Stimulated activated CD8-positive, alpha-beta memory T cell treated with anti-CD3 and anti-CD28 coated beads, Interleukin-15, amount 100 ng/mL, for 1 hour (primary cell): Measurements from ENCODE around the gene C1orf122.
A peak's percentile ranks its signal among the peaks of the same experiment; 100 is the strongest.
"Not testable (repeated sequence)": the region's sequence is repeated elsewhere in the genome, so short reads cannot be mapped to it uniquely, and the experiment has no call there.

ENCODE experiments used
- DNase-seq: peaks from one replicate; pipeline ENCODE4 v3.0.0-alpha.2; 2020; ENCODE audit warnings: low read depth

Gene C1orf122

DNA sequence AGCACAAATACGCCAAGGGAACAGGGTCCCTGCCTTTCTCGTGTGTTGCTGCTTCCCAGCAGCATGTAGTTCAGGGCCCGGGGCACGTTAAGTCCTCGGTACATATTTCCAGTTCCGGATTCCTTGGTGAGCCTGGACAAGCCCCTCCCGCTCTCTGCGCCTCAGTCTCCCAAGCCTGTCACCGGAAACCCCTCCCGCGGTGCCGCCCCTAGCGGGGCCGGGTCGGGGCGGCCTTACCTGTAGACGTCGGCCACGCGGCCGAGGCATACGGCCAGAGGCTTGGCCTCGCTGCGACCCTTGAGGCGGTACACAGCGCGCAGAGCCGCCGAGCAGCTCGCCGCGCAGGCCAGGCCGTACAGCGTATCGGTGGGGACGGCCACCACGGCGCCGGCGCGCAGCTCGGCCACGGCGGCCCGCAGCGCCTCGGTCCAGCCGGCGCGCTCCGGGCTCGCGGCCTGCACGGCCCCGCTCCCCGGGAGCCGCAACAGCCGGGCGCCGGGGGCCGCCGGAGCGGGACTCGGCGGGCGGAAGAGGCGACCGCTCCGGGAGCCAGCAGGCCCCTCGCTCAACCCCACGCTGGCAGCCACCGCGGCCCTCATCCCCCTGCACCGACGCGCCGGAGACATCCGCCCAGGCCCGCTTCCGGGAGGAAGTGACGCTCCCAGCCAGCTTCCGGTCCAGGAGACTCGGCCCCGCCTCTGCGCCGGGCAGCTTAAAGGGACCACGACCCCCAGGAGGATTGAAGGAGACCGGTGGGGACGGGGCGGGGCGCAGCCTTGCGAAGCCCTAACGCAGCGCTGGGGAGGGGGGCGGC, at the start of gene C1orf122, which contains the start of gene YRDC:
Gene C1orf122, plus strand, starts transcription at position 236 of the 814 bp plus-strand sequence. CDS start 615 bp downstream, outside the sequence.
Gene YRDC, minus strand, starts transcription at position 654 of the 814 bp plus-strand sequence. Its CDS starts 28 bp downstream, at position 626.
- peak; percentile 88 for DNase-seq

DNA sequence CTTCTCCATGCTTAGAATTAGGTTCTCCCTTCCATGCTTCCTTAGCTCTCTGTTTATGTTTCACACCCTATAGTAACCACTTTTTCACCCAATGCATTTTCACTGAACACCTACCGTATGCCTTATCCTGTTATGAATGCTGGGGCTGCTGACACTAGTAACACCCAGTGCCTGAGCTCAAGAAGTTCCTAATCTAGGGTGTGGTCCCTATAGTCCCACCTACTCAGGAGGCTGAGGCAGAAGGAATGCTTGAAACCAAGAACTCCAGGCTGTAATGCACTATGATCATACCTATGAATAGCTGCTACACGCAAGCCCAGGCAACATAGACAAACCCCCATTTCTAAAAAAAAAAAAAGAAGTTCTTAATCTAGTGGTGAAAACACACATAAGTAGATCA, 48.1 kb upstream of the C1orf122 start:
- no peak for DNase-seq

DNA sequence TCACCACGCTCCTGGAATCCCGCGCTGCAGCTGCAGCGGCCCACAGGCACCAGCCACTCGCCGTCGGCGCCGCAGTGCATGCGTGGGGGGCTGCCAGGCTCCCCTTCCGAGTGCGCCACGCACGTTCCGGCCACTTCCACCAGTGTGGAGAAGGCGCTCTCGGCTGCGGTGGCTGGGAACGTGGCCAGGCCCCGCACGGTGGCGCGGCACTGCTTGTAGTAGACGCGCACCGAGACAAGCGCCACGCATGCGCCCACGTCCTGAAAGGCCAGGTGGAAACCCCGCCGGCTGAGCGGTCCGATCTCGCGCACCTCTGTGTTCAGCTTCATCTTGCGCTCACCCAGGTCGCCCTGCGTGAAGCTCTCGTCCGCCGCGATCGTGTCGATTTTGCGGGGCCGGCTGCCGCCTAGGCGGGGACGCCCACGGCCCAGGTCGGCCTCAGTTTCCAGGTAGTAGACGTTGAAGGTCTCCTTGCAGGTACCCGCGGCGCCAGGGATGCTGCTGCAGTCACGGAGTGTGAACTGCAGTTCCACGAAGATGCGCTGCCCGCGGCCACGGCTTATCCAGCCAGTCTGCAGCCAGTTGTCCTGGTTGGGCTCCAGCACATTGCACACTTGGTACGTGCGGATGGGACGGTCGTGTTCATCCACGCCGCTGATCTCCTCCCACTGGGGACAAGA, 46.0 kb upstream of the C1orf122 start:
- DNase-seq: no peak

DNA sequence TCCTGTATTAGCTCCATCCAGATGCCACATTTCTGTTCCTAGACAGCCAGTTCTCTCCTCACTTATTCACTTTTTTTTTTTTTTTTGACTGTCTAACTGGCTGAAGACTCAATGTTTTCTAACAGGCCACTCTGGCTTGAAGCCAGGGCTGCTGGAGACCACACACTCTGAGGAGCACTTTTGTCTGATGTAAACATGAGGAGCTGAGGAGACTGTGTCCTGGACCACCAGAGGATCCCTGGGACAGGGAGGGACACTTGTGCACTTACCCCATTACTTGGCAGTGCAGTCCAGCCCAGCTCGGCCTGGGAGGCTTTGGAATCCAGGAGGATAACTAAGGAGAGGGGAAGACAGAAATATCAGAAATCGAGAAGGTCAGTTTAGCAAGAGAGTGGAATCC, 45.1 kb upstream of the C1orf122 start:
- no peak for DNase-seq

DNA sequence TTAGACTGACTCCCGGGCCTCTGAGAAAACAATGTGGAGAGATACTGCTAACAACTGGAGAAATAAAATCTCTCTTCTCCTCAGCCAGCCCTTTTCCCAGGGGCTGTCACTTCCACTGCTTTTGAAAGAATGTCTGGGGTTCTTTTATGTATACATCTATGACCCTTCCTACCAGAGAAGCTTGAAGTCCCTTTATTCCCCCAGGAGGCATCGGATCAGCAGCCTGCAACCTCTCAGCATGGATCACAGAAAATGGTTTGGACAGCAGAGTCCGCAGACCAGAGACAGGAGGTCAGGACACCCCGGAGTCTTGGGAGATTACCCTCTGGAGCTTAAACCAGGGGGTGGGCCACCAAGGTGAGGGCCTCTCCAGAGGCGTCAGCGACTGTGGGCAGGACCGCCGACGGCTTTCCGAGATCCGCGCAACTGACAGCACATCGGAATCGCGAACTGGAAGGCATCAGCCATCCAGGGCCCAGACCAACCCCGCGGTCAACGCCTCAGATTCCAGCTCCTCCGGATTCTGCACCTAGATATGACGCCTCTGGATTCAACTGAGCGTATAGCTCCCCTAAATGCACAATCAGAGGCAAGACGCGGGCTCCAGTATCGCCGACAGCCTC, 43.7 kb upstream of the C1orf122 start:
- no peak for DNase-seq

DNA sequence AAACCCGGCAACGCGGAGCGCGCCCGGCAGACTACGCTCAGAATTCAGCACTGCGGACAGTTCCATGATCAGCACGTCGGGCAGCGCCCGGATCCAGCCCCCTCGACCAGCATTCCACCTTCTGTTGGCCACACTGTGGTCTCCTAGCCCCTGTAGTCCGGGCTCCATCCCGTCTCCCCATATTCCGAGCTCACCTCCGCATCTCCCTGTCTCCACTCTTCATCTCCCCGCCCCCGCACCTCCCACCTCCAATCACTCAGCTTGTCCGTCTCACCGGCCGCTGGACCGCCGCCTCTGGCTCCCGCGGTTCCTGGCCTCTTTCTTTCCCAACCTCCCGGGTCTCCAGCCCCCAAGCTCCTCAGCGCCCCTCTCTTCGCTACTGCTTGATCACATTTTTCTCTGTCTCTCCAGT, 43.2 kb upstream of the C1orf122 start:
- DNase-seq: no peak

DNA sequence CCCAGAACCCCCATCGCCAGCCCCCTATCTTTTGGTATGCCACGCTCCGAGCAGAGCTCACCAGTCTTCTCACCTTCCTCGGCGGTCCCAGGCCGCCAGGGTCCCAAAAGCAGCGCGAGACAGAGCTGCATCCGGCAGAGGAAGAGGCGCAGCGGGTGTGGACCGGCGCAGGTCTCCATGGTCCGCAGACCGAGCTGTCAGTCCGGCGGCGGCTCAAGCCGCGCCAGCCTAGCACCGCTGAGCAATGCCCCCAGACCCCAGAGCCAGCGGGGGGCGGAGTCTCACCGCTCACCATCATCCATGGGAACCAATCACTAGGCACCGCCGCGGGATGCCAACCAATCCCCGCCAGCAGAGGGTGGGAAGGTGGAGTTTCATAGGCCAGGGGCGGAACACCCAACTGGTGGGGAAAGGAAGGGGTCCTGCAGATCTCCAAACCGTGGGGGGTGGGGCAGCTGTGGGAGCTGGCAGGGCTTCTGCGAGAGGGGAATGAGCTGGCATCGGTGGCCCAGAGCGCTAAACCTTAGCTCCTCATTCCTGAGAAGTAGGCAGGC, 42.6 kb upstream of the C1orf122 start, which contains the start of gene EPHA10:
Gene EPHA10, minus strand, starts transcription at position 233 of the 554 bp plus-strand sequence. Its CDS starts 54 bp downstream, at position 179.
- no peak for DNase-seq

DNA sequence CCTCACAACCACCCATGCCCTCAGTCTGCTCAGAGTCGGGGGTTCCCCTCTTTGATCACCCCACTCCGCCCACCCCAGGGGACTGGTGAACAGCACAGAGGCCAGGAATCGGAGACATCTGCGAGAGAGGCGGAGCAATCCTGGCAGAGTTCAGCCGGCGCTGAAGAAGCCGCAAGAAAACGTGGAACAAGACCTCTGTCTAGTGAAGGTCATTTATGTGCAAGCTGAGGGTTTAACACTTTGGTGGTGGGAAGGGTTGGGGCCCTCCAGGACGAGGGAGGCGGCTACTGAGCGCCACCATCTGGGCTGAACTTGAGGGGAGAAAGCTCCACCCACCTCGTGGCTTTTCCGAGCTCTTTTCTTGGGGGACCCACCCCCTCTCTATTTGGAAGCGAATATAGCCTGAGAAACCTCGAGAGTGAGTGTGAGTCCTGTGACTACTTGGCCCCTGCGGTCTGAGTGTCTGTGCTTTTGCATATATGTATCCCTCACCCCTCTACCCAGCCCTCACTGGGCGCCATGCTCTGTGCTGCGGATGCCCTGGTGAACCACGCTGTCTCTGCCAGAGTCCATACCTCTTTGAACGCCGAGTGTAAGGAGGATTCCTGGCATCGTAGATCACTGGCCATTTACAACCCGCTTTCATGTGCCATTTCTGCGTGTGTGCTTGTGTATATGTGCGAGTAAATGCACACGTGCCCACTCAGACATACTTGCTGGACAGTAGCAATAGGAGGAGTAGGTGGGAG, 41.5 kb upstream of the C1orf122 start:
- DNase-seq: no peak

DNA sequence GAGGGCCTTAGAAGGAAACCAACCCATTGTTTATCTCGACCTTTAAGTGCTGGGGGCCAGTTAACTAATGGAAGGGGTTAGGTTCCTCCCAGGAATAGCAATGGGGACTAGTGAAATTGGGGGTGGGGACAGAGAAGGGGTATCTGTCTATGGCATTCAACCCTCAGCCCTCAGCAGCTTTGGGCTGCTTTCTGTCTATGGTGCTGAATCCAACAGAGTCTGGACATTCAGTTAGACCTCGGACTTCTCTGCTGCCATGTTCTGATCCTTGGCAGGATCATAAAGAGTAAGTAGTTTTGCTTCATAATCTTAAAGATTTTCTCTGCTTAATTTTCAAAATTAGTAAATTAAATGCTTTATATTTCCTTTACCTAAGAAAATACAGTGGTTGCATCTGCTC, 40.1 kb upstream of the C1orf122 start:
- no peak for DNase-seq

DNA sequence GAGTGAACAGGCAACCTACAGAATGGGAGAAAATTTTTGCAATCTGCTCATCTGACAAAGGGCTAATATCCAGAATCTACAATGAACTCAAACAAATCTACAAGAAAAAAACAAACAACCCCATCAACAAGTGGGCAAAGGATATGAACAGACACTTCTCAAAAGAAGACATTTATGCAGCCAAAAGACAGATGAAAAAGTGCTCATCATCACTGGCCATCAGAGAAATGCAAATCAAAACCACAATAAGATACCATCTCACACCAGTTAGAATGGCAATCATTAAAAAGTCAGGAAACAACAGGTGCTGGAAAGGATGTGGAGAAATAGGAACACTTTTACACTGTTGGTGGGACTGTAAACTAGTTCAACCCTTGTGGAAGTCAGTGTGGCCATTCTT, 36.1 kb upstream of the C1orf122 start:
- DNase-seq: not testable (repeated sequence)

DNA sequence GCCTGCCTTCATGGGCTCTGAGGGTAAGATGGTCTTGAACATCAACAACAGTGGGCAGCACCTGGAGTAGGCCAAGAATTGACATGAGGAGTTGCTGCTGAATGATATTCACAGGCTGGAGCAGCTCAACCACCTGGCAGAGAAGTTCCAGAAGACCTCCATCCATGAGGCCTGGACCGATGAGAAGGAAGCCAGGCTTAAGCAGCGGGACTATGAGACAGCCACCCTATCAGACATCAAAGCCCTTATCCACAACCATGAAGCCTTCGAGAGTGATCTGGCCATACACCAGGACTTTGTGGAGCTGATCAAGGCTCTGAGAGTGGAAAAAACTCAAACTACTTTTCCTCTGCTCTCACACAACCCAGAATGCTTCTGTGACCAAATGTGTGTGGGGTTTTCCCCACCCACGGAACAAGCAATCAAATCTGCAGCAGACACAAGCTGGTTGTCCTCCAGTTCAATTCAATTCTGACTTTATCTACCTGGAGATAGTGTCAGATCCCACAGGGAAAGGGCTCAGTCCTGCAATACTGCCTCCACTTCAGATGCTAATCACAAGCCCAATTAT, 30.6 kb upstream of the C1orf122 start:
- no peak for DNase-seq

DNA sequence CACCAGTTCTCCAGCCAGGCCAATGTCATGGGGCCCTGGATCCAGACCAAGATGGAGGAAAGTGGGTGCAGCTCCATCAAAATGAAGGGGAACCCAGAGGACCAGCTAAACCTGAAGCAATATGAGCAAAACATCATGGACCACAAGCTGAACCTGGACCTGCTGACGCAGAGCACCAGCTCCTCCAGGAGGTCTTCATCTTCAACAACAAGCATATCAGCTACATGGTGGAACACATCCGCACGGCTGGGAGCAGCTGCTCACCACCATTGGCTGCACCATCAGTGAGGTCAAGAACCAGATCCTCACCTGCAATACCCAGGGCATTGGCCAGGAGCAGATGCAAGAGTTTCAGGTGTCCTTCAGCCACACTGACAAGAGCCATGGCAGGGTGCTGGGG, 28.9 kb upstream of the C1orf122 start:
- DNase-seq: no peak

DNA sequence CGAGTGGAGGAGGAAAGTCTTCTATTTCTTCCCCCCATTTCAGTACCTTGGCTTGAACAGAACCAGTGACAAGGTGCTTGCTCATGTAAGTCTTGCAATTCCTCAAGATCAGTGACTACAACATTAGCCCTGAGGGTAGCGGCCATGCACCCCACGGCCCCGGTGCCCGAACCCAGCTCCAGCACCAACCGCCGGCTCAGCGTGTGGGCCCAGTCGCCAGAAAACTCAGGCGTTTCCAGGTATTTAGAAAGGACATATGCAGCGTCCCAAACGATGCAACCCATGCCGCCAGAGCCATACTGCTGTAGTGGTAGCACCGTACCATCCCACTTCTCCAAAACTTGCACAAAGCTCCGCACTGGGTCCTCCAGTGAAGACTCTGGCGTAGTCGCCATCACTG, 25.1 kb upstream of the C1orf122 start:
- no peak for DNase-seq

DNA sequence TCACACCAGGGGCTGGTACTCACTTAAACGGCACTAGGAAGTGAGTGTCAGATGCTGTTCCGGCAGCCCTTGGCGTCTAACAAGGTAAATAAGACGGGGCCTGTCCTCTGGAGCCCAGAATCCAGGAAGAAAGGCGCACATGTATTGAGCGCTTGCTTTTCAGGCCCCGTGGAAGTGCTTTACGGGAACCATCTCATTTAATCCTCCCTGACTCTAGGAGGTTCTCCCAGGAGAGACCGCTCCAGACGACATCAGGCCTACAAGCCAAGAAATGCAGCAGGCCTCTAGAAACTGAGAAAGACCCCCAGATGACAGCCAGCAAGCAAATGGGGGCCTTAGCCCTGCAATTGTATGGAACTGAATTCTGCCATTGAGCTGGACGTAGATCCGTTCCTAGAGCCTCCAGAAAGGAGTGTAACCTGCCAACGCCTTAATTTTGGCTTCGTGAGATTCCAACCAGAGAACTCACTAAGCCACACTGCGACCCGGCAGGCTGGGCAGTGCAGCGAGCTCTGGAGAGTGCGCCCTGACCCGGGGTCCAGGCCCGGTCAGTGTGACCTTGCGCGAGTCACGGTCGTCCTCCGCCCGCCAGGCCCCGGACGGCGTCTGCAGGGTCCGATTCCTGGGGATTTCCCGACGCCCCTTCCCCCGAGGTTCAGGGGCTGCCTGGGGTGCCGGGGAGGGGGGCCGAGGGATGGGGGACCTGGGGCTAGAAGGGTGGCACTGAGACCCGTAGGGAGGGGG, 14.5 kb upstream of the C1orf122 start:
- DNase-seq: no peak

DNA sequence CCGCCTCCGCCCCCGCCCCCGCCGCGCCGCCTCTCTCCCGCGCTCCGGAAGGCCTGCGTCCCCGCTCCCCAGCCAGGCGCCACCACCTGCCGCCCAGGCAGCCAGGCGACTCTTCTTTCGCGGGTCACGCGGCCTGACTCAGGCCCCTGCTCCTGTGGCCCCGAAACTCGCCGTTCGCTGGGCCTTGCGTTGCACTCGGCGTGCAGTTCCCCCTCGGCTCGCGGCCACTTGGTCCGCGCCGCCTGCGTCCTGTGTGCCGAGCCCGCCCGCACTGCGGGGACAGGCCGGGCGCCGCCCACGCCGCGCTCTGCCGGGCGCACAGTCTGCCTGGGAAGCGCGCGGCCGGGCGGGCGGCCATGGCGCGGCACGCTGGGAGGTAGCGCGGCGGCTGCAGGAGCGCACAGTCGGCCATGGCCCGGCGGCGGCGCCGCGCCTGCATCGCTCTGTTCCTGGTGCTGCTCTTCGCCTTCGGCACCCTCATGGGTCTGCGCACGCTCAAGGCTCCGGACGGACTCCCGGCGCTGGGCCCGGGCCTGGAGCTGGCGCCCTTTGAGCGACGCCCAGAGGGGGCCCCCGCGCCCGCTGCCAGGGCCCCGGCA, 13.7 kb upstream of the C1orf122 start, which contains the start of gene MANEAL:
Gene MANEAL, plus strand, starts transcription at position 75 of the 599 bp plus-strand sequence. Its CDS starts 336 bp downstream, at position 411.
- DNase-seq: no peak

DNA sequence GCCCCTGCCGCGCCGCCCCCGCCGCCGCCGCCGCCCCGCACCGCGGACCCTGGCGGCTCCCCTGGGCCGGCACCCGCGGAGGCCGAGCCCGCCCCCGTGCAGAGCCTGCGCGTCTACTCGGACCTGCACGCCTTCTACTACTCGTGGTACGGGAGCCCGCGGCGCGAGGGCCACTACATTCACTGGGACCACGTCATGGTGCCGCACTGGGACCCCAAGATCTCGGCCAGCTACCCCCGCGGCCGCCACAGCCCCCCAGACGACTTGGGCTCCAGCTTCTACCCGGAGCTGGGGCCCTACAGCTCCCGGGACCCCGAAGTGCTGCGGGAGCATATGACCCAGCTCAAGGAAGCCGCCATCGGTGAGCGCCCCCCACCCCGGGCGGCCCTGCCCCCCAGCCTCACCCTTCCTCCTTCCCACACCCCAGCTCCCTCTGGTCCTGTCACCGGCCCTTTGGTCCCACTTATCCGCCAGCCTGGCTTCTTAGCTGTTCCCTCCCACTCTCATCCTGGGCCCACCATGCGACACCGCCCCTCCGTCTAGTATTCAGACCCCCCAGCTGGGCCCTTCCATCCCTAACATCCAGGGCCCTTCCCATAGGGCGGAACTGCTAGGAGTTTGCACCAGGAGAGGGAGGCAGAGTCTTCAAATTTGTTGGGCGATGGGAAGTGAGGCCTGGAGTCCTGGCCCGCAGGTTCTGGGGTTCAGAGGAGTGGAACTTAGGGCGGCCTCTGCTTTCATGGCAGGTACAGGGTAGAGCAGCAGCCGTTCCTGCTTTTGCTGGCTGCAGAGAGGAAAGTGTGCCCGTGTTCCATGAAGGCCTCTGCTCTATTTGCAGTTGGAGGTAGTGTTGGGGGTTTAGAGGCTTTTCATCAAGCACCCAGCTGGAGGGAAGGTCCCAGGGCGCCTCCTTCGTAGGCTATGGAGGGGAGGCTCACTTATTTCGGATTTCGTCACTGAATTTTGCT, 12.9 kb upstream of the C1orf122 start:
- no peak for DNase-seq

DNA sequence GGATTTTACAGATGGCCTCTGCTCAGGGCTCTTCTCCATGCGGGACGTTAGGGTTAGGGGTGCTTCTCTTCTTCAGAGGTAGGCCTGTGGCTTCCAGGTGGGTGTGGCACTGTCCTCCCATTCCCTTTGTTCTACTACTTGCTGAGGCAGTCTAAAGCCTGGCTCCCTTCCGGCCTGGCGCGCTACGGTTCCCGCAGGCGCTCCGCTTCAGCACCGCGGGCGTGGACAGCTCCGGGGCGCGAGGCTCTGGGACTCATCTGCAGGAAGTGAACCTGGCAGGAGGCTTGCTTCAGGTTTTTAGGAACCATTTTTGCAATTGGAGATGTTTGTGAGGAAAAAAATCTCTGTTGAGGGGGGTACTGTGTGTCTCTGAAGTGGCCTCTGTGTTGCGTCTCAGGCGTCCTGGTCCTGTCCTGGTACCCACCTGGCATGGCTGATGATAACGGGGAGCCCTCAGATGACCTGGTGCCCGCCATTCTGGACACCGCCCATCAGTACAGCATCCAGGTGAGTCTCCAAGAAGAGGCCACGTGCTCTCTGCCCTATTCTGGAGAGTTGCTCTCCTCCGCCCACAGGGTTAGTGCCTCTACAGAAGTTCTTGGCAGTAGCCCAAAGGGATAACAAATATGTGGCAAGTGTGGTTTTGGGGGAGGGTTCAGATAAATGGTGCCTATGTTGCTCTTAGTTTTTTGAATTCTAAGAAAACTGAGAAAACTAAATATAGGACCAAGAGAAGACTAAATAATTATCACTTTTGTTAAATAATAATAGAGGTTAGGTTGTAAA, 12.1 kb upstream of the C1orf122 start:
- no peak for DNase-seq

DNA sequence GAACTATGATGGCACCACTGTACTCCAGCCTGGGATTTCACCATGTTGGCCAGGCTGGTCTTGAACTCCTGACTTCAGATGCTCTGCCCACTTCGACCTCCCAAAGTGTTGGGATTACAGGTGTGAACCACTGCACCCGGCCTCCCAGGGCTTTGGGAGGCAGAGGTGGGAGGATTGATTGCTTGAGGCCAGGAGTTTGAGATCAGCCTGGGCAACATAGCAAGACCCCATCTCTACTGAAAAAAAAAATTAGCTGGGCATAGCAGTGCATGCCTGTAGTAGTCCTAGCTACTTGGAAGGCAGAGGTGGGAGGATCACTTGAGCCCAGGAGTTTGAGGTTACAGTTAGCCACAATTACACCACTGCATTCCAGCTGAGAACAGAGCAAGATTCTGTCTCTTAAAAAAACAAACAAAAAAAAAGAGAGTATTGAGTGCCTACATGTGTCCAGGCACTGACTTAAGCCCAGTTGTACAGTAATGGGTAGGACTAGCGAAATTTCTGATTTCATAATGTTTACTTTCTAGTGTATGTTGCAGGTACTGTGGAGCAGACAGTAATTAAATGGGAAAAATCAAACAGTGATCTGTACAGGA, 9.7 kb upstream of the C1orf122 start:
- DNase-seq: no peak
